Activated naive CD4-positive, alpha-beta T cell treated with Interleukin-2 at 50 U/mL for 16 hours (primary cell): ENCODE results near the gene CCDC124.

ENCODE experiments used
- DNase-seq: peaks from one replicate; pipeline ENCODE4 v3.0.0-alpha.2; 2020

Gene CCDC124

DNA sequence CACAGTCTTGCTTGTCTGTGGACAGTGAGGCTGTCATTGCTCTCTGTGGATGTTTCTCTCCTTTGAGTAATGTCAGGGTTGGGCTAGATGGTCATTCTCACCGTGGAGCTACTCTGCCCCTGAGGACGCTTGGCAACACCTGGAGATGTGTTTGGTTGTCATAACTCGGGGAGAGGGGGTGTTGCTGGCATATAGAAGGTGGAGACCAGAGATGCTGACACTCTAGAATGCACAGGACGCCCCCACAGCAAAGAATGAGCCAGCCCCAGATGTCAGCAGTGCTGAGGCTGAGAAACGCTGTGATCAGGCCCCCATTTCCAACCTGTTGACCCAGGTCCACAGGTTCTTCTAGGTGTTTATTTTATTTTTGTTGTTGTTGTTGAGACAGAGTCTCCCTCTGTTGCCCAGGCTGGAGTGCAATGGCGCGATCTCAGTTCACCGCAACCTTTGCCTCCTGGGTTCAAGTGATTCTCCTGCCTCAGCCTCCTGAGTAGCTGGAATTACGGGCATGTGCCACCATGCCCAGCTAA, 4.6 kb downstream of the CCDC124 start:
- no peak for DNase-seq

DNA sequence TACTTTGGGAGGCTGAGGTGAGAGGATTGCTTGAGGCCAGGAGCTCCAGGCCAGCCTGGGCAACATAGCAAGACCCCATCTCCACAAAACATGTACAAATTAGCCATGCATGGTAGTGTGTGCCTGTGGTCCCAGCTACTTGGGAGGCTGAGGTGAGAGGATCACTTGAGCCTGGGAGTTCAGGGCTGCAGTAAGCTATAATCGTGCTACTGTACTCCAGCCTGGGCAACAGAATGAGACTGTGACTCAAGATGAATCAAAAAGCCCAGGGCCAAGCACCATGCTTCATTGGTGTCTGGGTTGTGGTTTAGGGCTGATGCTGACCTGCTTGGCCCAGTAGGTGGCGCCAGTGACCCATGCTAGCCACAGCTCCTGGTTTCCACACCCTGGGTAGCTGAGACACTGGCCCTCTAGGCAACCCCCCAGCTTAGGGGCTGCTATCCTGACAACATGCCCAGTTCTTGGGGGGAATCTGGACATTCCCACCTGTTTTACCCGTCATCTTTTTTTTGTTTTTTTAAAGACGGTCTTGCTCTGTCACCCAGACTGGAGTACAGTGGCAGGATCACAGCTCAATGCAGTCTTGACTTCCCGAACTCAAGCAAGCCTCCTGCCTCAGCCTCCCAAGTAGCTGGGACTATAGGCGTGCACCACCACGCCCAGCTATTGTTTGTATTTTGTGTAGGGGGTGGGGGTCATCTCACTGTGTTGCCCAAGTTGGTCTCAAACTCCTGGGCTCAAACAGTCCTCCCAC, 5.5 kb downstream of the CCDC124 start:
- DNase-seq, result peak; percentile 85

DNA sequence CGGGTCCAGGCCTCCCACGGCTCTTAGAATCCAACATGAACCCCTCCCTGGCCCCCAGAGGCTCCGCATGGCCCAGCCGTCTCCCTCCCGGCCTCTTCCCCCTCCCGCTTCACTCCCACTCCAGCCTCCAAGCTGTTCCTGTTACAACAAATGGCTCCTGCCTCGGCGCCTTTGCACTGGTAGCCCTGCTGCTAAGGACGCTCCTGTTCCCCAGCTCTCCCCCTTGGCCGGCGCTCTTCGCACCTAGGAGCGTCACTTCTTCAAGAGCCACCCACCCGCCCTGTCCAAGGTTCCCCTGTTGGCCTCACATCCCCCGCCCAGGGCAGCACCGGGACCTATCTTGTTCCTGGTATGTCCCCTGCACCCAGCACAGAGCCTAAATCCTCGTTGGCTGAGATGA, 9.4 kb downstream of the CCDC124 start:
- DNase-seq, result no peak

- DNase-seq, result no peak
Measured at GRCh38 chr19:17942582-17943273, 9.9 kb downstream of the CCDC124 start.

- DNase-seq, result no peak
Measured at GRCh38 chr19:17943274-17944221, 10.7 kb downstream of the CCDC124 start.

GRCh38 chr19:17944301-17944700, 11.5 kb downstream of the CCDC124 start:
- no peak for DNase-seq

GRCh38 chr19:17946965-17947784, 14.4 kb downstream of the CCDC124 start:
- no peak for DNase-seq

DNA sequence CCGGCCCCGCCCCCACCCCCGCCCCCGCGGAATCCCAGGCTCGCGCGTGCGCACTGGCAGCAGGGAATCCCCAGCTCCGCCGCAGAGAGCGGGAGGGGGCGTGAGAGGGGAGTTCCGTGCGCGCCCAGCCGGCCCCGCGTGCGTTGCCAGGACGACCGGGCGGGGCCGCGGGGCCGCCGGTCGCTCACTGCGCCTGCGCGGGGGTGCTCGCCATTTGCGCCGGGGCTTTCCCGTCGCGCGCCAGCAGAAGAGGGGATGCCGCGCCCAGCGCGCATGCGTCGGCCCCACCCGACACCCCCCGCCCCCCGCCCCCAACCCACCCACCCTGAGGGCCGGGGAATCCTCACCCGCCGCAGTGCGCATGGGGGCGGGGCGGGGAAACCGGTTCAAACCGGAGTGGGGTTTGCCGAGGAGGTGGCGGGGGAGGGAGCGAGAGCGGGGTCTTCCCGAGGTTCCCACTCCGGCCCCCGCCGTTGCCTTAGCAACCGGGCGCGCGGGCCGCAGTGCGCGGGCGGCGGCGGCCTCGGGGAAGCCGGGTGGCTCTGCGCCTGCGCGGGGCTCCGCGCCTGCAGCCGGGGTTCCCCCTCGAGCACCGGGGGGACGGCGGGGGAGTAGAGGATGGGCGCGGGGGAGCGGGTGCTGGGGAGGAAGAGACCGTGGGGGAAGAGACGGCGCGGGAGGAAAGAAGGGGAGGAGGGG, 15.1 kb downstream of the CCDC124 start:
- DNase-seq, result peak; percentile 94

DNA sequence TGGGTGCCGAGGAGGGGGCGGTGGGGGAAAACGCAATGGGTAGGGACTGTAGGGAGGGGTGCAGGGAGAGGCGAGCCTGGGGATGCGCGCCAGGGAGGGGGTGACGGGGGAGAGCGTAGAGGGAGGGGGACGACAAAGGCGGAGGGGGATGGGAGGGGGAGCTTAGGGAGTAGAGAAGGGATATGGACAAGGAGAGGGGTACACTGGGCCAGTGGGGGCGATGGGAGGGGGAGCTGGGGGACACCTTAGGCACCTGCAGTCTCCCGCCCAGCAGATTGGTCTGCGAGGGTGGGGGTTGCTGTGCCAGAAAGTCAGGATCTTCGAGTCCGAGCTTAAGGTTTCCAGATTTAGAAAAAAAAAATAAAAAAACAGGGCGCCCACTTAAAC, 15.7 kb downstream of the CCDC124 start:
- DNase-seq, result no peak

DNA sequence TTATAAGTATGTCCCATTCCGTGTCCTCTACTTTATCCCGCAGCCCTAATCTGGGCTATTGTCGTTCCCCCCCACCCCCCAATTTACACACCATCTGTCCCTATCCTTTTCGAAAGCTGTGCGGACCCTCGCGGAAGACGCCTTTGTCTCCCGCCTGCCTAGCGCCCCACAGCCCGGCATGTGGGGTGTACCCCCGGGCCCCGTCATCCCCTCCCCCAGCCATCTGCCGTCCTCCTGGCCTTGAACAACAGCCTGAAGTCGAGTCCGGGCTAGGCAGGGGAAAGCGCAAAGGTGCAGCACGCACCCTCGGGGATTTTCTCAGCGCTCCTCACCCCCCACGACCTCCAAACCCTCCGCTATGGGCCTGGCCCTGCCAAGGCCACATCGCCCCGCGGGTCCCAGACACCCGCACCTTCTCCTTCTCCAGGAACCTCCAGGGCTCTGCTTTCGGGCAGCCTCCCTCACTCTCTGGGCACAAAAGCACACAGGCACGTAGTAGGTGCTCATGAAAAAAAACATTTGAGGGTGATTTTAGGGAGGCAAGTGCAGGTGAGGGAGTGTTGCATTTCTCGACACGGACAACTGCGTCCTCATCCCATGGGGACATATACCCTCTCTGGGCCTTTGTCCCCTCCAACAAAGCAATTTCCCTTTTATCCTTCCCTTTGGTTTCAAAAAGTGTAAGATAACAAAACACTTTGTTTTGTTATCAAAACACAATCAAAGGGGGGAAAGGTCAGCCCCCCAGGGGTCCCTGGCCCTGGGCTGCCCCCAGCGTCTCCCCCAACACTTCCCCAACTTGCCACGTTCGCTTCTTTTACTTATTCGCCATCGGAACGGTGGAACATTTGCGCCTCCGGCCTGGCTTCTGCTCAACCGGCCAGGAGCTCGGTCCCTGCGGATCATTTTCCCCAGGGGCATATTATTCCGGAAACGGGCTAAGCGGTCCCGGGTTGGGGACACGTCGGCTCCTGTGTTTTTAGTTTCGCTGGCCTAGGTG, 16.4 kb downstream of the CCDC124 start:
- peak; percentile 24 for DNase-seq

DNA sequence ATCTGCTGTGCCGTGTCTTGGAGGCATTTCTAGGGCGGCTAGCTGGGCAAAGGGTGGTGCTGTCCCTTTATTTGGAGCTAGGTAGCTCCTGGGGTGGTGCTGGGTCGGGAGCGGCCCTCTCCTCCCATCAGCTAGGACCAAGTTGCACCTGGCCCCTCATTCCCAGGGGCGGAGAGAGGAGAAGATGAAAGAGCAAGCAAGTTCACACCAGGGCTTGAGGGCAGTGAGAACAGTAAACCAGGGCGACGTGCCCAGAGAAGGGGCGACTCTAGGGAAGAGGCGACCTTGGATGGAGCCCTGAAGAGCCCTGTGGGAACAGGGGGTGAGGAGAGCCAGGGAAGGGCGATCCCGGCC, 17.1 kb downstream of the CCDC124 start:
- DNase-seq, result no peak

- DNase-seq, result peak; percentile 52
Measured at GRCh38 chr19:17950310-17951156, 17.7 kb downstream of the CCDC124 start.

DNA sequence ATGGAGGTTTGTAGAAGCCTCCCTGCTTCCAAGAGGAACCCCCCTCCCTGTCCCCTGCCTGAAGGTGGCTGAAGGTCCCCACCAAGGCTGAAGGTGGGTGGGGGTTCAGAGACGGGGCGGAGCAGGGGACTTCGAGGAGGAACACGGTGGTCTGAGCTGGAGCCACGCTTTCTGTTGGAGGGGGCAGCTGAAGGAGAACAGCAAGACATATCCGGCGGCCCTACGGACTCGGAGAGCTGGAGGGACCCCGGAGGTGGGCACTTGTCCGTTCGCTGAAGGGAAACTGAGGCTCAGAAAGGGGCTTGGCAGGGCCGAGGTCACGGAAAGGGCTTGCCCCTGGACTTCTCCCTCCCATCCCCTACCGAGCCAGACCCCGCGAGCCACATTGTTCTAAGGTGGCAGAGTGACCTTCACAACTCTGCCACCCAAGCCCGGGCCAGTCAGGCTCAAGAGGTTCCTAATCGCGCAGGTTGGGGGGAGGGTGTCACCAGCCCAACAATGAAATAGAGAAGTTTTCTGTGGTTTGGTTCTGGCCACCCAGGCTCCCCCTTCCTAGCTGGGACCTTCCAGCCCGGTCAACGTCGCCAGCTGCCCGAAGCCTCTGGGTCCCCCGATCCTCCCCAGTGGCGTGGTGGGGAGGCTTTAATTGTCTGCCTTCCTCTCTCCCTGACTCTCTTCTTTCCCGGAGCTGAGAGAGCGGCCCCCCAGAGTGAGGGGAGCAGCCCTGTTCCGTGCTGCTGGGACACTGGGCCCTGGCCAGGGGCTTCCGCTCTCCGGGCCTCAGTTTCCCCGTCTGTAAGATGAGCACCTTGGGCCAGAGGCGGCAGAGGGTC, 18.6 kb downstream of the CCDC124 start:
- no peak for DNase-seq

DNA sequence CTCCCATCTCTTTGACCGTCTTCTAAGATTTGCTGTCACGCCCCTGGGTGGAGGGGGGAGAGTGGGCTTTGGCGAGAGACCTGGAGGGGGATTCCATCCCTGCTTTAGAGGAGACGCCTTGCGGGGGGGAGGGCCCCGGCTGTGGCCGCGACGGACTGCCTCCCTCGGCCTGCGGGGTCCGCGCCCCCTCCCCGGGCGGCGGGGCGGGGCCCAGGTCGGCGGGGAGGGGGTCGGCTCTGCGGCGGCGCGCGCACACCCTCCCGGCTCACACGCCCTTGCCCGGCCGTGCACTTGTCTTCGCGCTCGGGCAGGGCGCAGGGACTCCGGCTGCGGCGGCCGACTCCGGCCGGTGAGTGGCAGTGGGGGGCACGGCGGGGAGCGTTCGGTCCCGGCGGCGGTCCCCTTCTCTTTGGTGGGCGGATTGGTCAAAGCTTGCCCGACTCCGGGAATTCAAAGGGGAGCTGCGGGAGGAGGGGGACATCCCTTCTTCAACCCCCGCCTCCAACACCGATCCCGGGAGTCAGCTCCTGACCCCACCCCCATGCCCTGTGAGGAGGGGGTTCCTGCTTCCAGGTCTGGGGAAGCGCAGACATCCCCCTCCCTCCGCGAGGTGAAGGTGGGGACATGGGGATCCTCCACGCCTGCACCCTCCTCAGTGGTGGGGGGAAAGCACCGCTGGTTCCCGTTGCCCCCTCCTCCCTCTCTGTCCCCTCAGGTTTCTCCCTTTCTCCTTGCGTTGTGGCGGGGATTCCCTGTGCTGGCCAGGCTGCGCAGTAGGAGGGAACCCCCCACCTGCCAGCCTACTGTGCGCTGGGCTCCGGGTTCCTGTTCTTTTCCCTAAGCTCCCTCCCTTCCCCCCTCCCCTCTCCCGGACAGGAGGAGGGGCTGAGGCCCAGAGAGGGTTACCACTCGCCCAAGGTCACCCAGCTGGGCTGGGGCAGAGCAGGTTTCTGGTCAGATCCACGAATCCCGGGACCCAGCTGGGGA, 19.5 kb downstream of the CCDC124 start:
- DNase-seq, result no peak

- no peak for DNase-seq
Measured at GRCh38 chr19:17953316-17953801, 20.5 kb downstream of the CCDC124 start.

DNA sequence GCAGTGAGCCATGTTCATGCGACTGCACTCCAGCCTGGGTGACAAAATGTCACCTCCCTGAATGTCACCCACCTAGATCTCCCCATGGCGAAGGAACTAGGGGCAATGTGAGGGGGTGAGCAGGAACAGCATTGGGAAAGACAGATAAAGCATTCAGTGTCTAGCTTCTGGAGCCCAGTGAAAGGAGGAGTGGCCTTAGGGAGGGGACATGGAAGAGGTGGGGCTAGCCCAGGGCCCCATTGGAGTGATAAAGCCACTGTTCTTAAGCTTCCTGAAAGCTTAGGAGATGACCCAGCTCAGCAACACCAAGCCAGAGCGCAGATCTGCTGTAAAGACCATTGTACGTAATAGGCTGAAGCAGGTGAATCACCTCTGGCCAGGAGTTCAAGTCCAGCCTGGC, 21.1 kb downstream of the CCDC124 start:
- no peak for DNase-seq

- no peak for DNase-seq
Measured at GRCh38 chr19:17954401-17954800, 21.6 kb downstream of the CCDC124 start.
